Measurements from ENCODE around the gene COPS7A.

Gene COPS7A

GRCh38 chr12:6752167-6752920 is 28.5 kb downstream of the COPS7A start:
- no peak for DNase-seq

DNA sequence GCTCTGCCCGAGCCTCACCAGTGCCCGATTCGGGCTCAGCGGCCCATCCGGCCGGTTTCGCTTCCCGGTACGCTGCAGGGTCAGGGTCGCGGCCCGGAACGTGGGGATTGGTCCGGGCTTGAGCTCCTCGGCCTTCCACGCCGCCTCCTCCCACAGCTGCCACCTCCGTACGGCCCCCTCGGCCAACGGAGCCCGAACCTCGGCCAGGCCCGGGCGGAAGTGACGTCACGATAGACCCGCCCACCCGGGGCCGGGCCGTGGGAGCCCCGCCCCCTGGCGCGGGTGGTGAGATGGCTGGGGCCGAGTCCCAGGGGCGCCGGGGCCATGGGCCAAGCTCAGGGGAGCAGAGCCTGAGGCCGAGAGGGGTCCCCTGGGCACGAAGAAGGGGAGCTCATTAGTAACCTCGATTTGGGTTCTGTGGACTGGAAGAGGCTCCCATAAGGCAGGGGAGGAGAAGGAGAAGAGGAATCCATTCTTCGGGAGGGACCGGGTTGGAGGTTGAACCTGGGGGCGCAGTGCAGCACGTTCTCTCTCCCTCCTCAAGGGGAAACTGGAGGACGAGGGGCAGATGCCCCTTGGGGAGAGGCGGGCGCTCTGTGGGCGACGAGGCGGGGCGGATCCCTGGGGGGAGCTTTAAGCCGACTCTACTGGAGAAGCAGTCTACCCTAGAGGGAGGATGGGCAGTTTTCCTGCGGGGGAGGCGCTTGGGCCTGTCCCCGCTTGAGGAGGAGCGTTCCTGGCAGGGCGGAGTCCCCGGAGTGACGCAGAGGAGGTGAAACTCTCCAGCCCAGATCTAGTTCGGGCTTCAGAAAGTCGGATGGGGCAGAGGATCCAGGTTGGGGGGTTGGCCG is 29.3 kb downstream of the COPS7A start, which contains the start of gene MLF2:
Gene MLF2, minus strand, starts transcription at position 221 of the 851 bp plus-strand sequence. CDS start 807 bp downstream, outside the sequence.
- peak; percentile 71 for DNase-seq

- DNase-seq: no peak
These were observed 30.0 kb downstream of the COPS7A start for GRCh38 chr12:6753772-6754356.

GRCh38 chr12:6754411-6754810 is 30.6 kb downstream of the COPS7A start:
- no peak for DNase-seq

- no peak for DNase-seq
These were observed 33.3 kb downstream of the COPS7A start for GRCh38 chr12:6757028-6757690.

DNA sequence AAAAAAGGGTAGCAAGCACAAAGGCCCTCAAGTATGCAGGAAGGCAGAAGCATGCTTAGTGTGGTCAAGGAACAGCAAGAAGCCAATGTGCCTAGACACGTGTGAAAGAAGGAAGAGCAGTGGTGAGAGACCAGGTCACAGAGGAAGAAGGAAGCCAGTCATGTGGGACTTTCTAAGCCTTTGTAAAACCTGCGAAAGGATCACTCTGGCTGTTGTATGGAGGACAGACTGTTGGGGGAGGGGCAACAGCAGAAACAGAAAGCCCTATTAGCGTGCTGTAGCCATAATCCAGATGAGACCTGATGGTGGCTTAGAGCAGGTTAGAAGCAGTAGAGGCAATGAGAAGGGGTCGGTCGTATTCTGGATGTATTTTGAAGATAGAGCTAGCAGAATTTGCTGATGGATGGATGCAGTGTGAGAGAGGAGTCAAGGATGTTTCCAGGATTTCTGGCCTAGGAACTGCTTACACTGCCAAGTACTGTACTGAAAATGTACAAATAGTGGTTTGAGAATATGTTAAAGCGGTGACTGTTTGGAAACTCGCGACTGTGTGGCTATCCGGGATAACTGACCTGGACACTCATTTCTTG is 34.8 kb downstream of the COPS7A start:
- DNase-seq: no peak

GRCh38 chr12:6759741-6760140 is 35.9 kb downstream of the COPS7A start:
- no peak for DNase-seq

DNA sequence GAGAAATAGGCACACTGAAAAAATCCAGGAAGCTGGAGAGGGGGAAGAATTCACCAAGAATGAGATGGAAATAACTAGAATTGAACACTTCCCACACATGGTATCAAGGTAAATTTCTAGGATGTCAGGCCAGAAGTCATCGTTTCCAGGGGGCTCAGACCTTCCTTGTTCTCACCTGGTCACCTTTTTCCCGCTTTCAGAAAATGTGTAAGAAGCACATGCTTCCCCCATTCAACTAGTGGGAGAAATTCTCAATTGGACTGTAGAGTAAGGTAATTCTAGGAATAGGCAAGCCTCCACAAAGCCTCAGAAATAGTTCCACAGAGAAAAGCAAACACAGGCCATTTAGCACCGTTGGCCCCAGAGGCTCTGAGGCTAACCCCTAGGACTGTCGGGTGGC is 39.5 kb downstream of the COPS7A start:
- DNase-seq: peak; percentile 21

GRCh38 chr12:6764011-6764828 is 40.4 kb downstream of the COPS7A start:
- DNase-seq: peak; percentile 98

- no peak for DNase-seq
These were observed 41.3 kb downstream of the COPS7A start for GRCh38 chr12:6765048-6765633.

GRCh38 chr12:6765634-6766581 is 42.1 kb downstream of the COPS7A start, which contains the start of gene PTMS:
Gene PTMS (plus strand): TSS chr12:6766363. CDS start chr12:6766706, 343 bp downstream.
- DNase-seq: peak; percentile 65

DNA sequence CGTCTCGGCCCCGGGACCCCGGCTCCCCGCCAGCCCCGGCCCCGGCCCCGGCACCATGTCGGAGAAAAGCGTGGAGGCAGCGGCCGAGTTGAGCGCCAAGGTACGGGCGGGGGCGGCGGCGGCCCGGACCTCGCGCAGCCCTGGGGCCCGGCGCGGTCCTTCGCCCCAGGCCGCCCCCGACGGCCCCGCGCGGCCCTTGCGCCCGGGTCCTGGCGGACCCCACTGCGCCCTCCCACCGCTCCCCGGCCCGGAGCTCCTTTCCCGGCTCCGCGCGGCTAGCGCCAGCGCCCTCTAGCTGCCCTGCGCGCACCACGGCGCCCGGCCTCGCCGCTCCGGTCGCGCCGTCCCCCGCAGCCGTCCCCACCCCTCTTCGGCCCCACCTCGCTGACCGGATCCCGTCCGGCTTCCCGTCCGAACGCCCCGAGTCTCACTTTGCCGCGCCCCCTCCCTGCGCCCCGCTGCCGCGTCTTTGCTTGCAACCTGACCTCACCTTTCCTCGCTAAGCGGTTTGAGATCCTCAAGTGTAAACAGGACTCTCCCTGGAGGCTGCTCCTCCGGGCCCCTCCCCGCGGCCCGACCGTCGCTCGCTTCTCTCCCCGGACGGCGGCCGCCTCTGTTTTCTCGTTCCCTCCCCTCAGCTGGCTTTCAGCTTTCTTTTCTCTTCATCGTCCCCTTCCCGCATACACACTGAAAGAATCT is 43.0 kb downstream of the COPS7A start:
- peak; percentile 11 for DNase-seq

DNA sequence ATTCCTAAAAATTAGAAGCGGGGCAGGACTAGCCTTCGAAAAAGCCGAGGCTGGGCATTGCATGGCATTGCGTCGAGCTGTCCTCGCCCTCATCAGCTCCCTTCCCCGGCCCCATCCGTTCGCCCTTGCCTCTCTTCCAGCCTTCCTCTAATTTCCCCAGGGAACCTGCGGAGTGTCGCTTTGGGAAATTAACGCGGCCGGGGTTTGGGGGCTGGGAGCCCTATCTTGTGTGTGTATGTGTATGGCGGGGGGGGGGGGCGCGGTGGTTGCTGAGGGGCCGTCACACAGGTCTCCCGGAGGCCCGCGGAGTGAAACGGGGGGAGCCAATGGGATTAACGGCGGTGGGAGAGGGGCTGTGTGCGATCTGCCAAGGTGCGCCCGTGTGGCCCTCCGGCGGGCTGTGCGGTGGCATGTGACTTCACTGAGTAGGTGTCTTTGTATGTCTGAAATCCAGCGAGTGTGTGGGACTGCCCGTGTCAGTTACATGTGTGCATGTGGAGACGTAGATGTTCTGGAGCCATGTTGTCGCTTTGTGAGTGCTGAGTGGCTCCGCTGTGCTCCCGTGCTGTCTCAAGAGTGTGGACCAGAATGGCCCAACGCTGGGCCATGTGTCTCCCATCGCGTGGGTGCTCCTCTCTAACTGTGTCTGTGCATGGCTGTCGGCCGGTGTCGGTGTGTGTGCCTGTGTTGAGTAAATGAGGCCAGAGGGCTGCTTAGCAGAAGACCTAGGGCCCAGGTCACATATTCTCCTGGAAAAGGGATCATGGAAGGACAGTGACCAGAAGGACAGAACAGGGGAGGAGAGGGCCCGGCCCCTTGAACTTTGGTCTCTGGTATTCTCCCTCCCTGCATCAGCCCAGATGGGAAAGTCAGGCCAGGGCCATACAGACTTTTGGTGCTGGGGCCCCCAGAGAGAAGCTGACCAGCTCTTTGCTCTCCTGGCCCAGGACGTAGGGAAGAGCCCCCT is 43.8 kb downstream of the COPS7A start:
- no peak for DNase-seq

DNA sequence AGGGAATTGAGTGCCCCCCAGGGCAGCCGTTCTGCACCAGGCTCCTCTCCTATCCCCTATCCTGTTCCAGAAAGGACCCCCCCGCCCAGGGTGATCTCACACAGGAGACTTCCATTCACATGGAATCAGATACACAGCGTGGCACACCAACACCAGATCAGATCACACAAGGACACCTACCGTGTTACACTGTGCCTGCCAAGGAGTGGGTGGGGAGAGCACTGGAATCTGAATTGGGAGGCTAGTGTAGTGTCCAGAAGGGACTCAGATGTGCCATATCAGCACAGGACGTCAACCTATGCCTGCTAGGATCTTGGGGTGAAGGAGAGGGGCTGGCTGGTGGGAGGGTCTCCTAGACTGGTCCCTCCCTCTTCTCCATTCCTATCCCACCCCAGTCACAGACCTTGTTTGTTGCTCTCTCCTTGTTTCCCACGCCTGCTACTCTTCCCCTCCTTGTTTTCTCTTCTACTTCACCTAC is 44.6 kb downstream of the COPS7A start:
- no peak for DNase-seq

DNA sequence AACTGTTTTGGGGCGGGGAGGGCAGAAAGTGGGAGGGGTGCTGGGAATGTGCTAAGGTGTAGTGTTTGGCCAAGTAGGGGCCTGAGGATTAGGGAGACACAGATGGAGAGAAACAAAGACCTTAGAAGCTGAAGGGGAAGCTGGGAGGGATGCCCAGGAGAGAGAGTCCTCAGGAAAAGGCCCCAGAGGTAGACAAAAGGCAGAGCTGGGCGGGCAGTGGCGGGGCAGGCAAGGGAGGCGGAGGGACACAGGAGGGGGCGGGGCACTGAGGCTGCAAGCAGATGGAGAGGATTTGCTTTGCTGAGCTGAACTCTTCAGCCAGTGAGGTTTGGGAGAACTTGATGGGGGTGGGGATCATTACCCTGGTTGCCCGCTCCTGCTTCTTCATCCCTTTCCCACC is 45.1 kb downstream of the COPS7A start:
- no peak for DNase-seq

DNA sequence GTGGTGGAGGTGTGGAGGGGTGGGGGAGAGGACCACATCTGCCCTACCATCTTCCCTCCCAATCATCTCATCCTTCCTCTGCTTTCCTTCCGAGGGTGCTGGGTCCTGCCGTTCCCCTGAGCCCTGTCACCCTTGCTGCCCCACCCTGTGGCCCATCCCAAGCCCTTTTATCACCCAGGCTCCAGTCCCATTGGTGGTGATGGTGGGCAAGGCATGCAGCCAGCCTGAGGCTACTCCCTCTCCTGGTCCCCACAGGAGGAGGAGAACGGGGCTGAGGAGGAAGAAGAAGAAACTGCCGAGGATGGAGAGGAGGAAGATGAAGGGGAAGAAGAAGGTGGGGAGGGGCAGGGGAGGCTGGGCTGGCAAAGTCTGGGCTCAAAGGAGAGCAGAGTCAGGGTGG is 45.8 kb downstream of the COPS7A start:
- no peak for DNase-seq

DNA sequence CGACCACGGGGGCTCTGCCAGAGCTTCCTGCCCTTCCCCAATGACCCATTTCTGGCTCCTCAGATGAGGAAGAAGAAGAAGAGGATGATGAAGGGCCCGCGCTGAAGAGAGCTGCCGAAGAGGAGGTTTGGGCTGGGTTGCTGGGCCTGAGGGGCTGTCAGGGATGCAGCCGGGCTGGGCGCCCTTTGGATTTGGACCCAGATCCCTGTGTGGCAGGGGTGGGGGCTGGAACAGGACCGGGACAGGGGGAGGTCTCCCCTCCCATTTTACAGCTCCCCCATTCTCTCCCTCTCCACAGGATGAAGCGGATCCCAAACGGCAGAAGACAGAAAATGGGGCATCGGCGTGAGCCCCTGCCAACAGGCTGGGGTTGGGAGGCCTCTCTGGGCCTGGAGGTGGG is 46.2 kb downstream of the COPS7A start:
- no peak for DNase-seq

DNA sequence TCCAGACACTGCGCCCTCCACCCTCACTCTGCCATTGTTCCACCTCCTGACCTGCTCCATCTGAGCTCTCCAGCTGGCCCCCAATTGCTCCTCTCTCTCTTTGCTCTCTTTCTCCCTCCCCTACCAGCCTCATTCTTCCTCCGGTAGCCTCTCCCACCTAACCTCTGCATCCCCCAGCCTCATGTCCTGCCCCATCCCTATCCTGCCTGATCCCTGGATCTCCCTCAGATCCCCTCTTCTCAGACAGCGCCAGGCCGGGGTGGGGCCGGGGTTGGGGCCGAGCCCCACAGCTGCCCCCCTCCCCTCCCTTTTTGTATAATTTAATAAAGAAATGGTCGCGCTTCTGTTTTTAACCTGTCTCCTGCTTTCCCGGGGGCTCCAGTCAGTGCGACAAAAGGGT is 46.8 kb downstream of the COPS7A start:
- no peak for DNase-seq

Measured in NCI-H1417 treated with DMSO at 0.1 percent for 48 hours (cell line).